ENCODE measurements around the gene EIF2S3. TPM values are rescaled to one million over a fixed set of nuclear protein-coding genes. Genes with fewer than 3 reads are reported as not detected.

Gene EIF2S3
- 348 and 389 TPM in 2 replicates for total RNA-seq

GRCh38 chrX:24054182-24055042, at the start of gene EIF2S3:
Gene EIF2S3, plus strand, starts transcription at chrX:24054956. Its CDS starts 13 bp downstream, at chrX:24054969.

GRCh38 chrX:24027086-24027485, 27.7 kb upstream of the EIF2S3 start, which contains the start of gene KLHL15:
Gene KLHL15, minus strand, starts transcription at chrX:24027186. Its CDS starts 20,493 bp downstream, at chrX:24006693.

Other genes starting within 250 kb of the EIF2S3 start
- 11.1 and 12.4 TPM in 2 replicates for gene APOO, start 147.0 kb upstream of the EIF2S3 start, total RNA-seq
- not detected in 2 replicates for gene CXorf58, start 146.9 kb upstream of the EIF2S3 start, total RNA-seq
- gene KLHL15, start 27.8 kb upstream of the EIF2S3 start, total RNA-seq, result 8.9 and 11.0 TPM in 2 replicates
- gene ZFX, start 94.8 kb downstream of the EIF2S3 start, total RNA-seq, result 78.6 and 91.0 TPM in 2 replicates

Measured in uterine smooth muscle cell (primary cell).